Naive B cell (primary cell): Measurements from ENCODE around the gene TMCO6. TPM values are rescaled to one million over a fixed set of nuclear protein-coding genes. Genes with fewer than 3 reads are reported as not detected.
"Not testable (repeated sequence)": the region's sequence is repeated elsewhere in the genome, so short reads cannot be mapped to it uniquely, and the experiment has no call there.

Experiments
- ATAC-seq, 2 donors: fragments of 150-1000 bp; cut with Tn5 transposase; 2 replicates each; pipeline ENCODE4 v1.10.0; 2021; ENCODE audit warnings: low read depth in 2 of 2, mild to moderate bottlenecking in 2 of 2, moderate library complexity in 2 of 2
- DNase-seq: peaks from one replicate; pipeline ENCODE4 v3.0.0; 2022
- H3K27ac Mint-ChIP-seq, 6 donors: one replicate each; pipeline ENCODE4 v1.8.0; 2020 to 2022; ENCODE audit warnings: mild to moderate bottlenecking in 6 of 6, mixed read lengths in 6 of 6, moderate library complexity in 5 of 6, inconsistent platforms in 2 of 6
- H3K27me3 Mint-ChIP-seq, 3 donors: one replicate each; pipeline ENCODE4 v1.8.0; 2021 to 2022; ENCODE audit warnings: mixed read lengths in 3 of 3, mild to moderate bottlenecking in 1 of 3
- H3K36me3 Mint-ChIP-seq, 2 donors: one replicate each; pipeline ENCODE4 v1.8.0; 2020 to 2022; ENCODE audit warnings: mixed read lengths in 2 of 2, inconsistent platforms in 1 of 2, mild to moderate bottlenecking in 1 of 2
- H3K4me1 Mint-ChIP-seq, 3 donors: one replicate each; pipeline ENCODE4 v1.8.0; 2020 to 2022; ENCODE audit warnings: mixed read lengths in 3 of 3, inconsistent platforms in 1 of 3, mild to moderate bottlenecking in 1 of 3, moderate library complexity in 1 of 3
- H3K4me3 Mint-ChIP-seq, 8 donors: one replicate each; pipeline ENCODE4 v1.8.0; 2020 to 2022; ENCODE audit warnings: mild to moderate bottlenecking in 8 of 8, mixed read lengths in 8 of 8, moderate library complexity in 8 of 8, inconsistent platforms in 2 of 8
- H3K9me3 Mint-ChIP-seq, 7 donors: one replicate each; pipeline ENCODE4 v1.8.0; 2020 to 2022; ENCODE audit warnings: mixed read lengths in 7 of 7, mild to moderate bottlenecking in 5 of 7, inconsistent platforms in 2 of 7, moderate library complexity in 1 of 7
- polyA plus RNA-seq, 6 donors: library from polyadenylated mRNA; unstranded; fragments of 300-500 nt; fragmentation: Illumina TruSeq; gene quantifications; one replicate each; pipeline ENCODE4 v1.2.3, GENCODE V29; 2021; ENCODE audit warnings: low read depth in 6 of 6

The TMCO6 gene
- polyA plus RNA-seq, 6 donors from 2014 or later: 7.6 to 13.0 (median 11.4) TPM

- Mint-ChIP-seq H3K36me3 (peaks cover 0 to 2% of the 10 kb centered on the region in 2 donors), H3K4me3 (peak within 1 kb of the TSS; percentile 83 to 95 (median 91)), H3K9me3 (peaks cover 0 to 7% (median 2%) of the 10 kb centered on the region in 7 donors), H3K4me1 (peaks cover 9 to 33% (median 22%) of the 10 kb centered on the region in 3 donors), H3K27me3 (peaks cover 17 to 29% (median 21%) of the 10 kb centered on the region in 3 donors), H3K27ac (peak within 1 kb of the TSS in 2 of 6 donors; percentile 12 to 22)
- no peak for DNase-seq
- ATAC-seq: peak in 1 of 2 donors; percentile 12
These were observed 6.2 kb upstream of the TMCO6 start, which contains the start of gene CD14 for GRCh38 chr5:140633021-140633471. Gene CD14, minus strand, starts transcription at chr5:140633175. Its CDS starts 104 bp downstream, at chr5:140633071.

GRCh38 chr5:140633501-140633900 is 5.8 kb upstream of the TMCO6 start:
- Mint-ChIP-seq H3K27me3 (peaks cover 14 to 25% (median 17%) of the 10 kb centered on the region in 3 donors), H3K4me1 (peaks cover 11 to 36% (median 27%) of the 10 kb centered on the region in 3 donors), H3K9me3 (peaks cover 0 to 2% (median 0%) of the 10 kb centered on the region in 7 donors), H3K27ac (no peak overlapping the region), H3K36me3 (no peaks in the 10 kb centered on the region), H3K4me3 (peak overlapping the region; percentile 70 to 95 (median 88))
- DNase-seq: no peak
- ATAC-seq: no peak

- Mint-ChIP-seq H3K27me3 (peaks cover 14 to 24% (median 17%) of the 10 kb centered on the region in 3 donors), H3K4me1 (peaks cover 11 to 42% (median 33%) of the 10 kb centered on the region in 3 donors), H3K36me3 (no peaks in the 10 kb centered on the region), H3K4me3 (peak overlapping the region in 6 of 8 donors; percentile 19 to 86 (median 66)), H3K9me3 (no peaks in the 10 kb centered on the region), H3K27ac (no peak overlapping the region)
- no peak for DNase-seq
- ATAC-seq: no peak
These were observed 5.1 kb upstream of the TMCO6 start for GRCh38 chr5:140634103-140634502.

GRCh38 chr5:140635291-140636257 is 3.7 kb upstream of the TMCO6 start:
- Mint-ChIP-seq H3K27me3 (peaks cover 14 to 21% (median 14%) of the 10 kb centered on the region in 3 donors), H3K9me3 (no peaks in the 10 kb centered on the region), H3K4me1 (peaks cover 17 to 52% (median 44%) of the 10 kb centered on the region in 3 donors), H3K36me3 (no peaks in the 10 kb centered on the region), H3K27ac (peak overlapping the region in 1 of 6 donors; percentile 42), H3K4me3 (peak overlapping the region in 1 of 8 donors; percentile 78)
- DNase-seq (no peak), ATAC-seq (no peak)

GRCh38 chr5:140637371-140638100 is 1.7 kb upstream of the TMCO6 start:
- Mint-ChIP-seq H3K9me3 (no peaks in the 10 kb centered on the region), H3K27ac (peak overlapping the region in 1 of 6 donors; percentile 42), H3K4me1 (peaks cover 28 to 50% (median 49%) of the 10 kb centered on the region in 3 donors), H3K36me3 (peaks cover 0 to 1% of the 10 kb centered on the region in 2 donors), H3K27me3 (peaks cover 0 to 5% (median 4%) of the 10 kb centered on the region in 3 donors), H3K4me3 (peak overlapping the region in 7 of 8 donors; percentile 23 to 95 (median 95))
- DNase-seq (no peak), ATAC-seq (no peak)

- Mint-ChIP-seq H3K27ac (peak overlapping the region; percentile 83 to 99 (median 96)), H3K4me1 (peaks cover 23 to 44% (median 41%) of the 10 kb centered on the region in 3 donors), H3K4me3 (peak overlapping the region; percentile 87 to 98 (median 95))
- H3K36me3 Mint-ChIP-seq, DNase-seq, H3K27me3 Mint-ChIP-seq, ATAC-seq, H3K9me3 Mint-ChIP-seq: not testable (repeated sequence)
These were observed 428 bp upstream of the TMCO6 start for GRCh38 chr5:140638898-140639147.

- ATAC-seq (no peak), DNase-seq (no peak)
- Mint-ChIP-seq H3K4me1 (peaks cover 28 to 62% (median 60%) of the 10 kb centered on the region in 3 donors), H3K27me3 (no peaks in the 10 kb centered on the region), H3K4me3 (peak overlapping the region in 2 of 8 donors; percentile 52 to 87), H3K36me3 (peaks cover 0 to 8% of the 10 kb centered on the region in 2 donors), H3K9me3 (no peaks in the 10 kb centered on the region), H3K27ac (no peak overlapping the region)
These were observed 2.5 kb downstream of the TMCO6 start for GRCh38 chr5:140641716-140642115.

GRCh38 chr5:140642718-140643117 is 3.5 kb downstream of the TMCO6 start:
- H3K4me1 Mint-ChIP-seq: peaks cover 32 to 70% (median 68%) of the 10 kb centered on the region in 3 donors

GRCh38 chr5:140647042-140647419 is 7.8 kb downstream of the TMCO6 start:
- H3K27me3 Mint-ChIP-seq: no peaks in the 10 kb centered on the region
- H3K4me3 Mint-ChIP-seq: peak overlapping the region; percentile 88 to 100 (median 99)
- DNase-seq (no peak), ATAC-seq (no peak)
- peaks cover 10 to 16% of the 10 kb centered on the region in 2 donors for H3K36me3 Mint-ChIP-seq
- H3K9me3 Mint-ChIP-seq: no peaks in the 10 kb centered on the region
- peaks cover 27 to 59% (median 56%) of the 10 kb centered on the region in 3 donors for H3K4me1 Mint-ChIP-seq
- H3K27ac Mint-ChIP-seq: peak overlapping the region; percentile 66 to 100 (median 99)

More at GRCh38 chr5:140642718-140643117, 3.5 kb downstream of the TMCO6 start:
- H3K27me3 Mint-ChIP-seq: no peaks in the 10 kb centered on the region
- no peaks in the 10 kb centered on the region for H3K9me3 Mint-ChIP-seq
- H3K4me3 Mint-ChIP-seq: peak overlapping the region in 2 of 8 donors; percentile 57 to 87
- ATAC-seq (no peak), DNase-seq (no peak)
- peaks cover 2 to 8% of the 10 kb centered on the region in 2 donors for H3K36me3 Mint-ChIP-seq
- no peak overlapping the region for H3K27ac Mint-ChIP-seq

GRCh38 chr5:140658870-140659269 is 19.6 kb downstream of the TMCO6 start:
- ATAC-seq (no peak), DNase-seq (no peak)
- Mint-ChIP-seq H3K9me3 (no peaks in the 10 kb centered on the region), H3K4me1 (peaks cover 4 to 9% (median 9%) of the 10 kb centered on the region in 3 donors), H3K36me3 (peaks cover 44 to 46% of the 10 kb centered on the region in 2 donors), H3K27ac (peak overlapping the region in 3 of 6 donors; percentile 39 to 82 (median 58)), H3K27me3 (no peaks in the 10 kb centered on the region), H3K4me3 (no peak overlapping the region)

GRCh38 chr5:140660371-140660770 is 21.1 kb downstream of the TMCO6 start:
- Mint-ChIP-seq H3K4me3 (peak overlapping the region in 1 of 8 donors; percentile 21), H3K27ac (peak overlapping the region in 2 of 6 donors; percentile 43 to 72), H3K36me3 (peaks cover 31 to 38% of the 10 kb centered on the region in 2 donors), H3K4me1 (peaks cover 9 to 22% (median 12%) of the 10 kb centered on the region in 3 donors)
- H3K27me3 Mint-ChIP-seq, H3K9me3 Mint-ChIP-seq, ATAC-seq, DNase-seq: not testable (repeated sequence)

GRCh38 chr5:140664030-140664358 is 24.7 kb downstream of the TMCO6 start:
- peaks cover 12 to 44% of the 10 kb centered on the region in 2 donors for H3K36me3 Mint-ChIP-seq
- DNase-seq (no peak), ATAC-seq (peak in 1 of 2 donors; percentile 14)
- H3K9me3 Mint-ChIP-seq: no peaks in the 10 kb centered on the region
- peak overlapping the region; percentile 44 to 98 (median 98) for H3K27ac Mint-ChIP-seq
- peak overlapping the region; percentile 90 to 100 (median 98) for H3K4me3 Mint-ChIP-seq
- peaks cover 28 to 47% (median 32%) of the 10 kb centered on the region in 3 donors for H3K4me1 Mint-ChIP-seq
- H3K27me3 Mint-ChIP-seq: no peaks in the 10 kb centered on the region
